ENCODE results near the gene DTX2.

- TF ChIP-seq CTCF (conservative IDR thresholded peaks at IDR 0.05; ENCODE audit: low read depth, low read length) (peak; percentile 76), EZH2phosphoT487 (IDR thresholded peaks at IDR 0.05; ENCODE audit: borderline replicate concordance, low read length) (no peak)
Measured at GRCh38 chr7:76515999-76516443, 54.5 kb downstream of the DTX2 start.
